Fibroblast of lung (primary cell): Measurements from ENCODE around the gene WIPF2. TPM values are rescaled to one million over a fixed set of nuclear protein-coding genes. Genes with fewer than 3 reads are reported as not detected.
A peak's percentile ranks its signal among the peaks of the same experiment; 100 is the strongest.
"Not testable (repeated sequence)": the region's sequence is repeated elsewhere in the genome, so short reads cannot be mapped to it uniquely, and the experiment has no call there.

Experiments
- DNase-seq, 2 donors: peaks; one replicate each; pipeline versions ENCODE4 v3.0.0 to v3.0.0-alpha.2; 2010; ENCODE audit warnings: low read depth in 2 of 2
- H2AFZ ChIP-seq: 2 replicates; pipeline ENCODE4 v1.5.1; 2012; ENCODE audit warnings: low read length, control low read depth, inconsistent platforms
- H3K27ac ChIP-seq: 2 replicates; pipeline ENCODE4 v1.5.1; 2011; ENCODE audit warnings: low read length, control low read depth; ENCODE audit not compliant: insufficient read depth
- H3K27me3 ChIP-seq: 2 replicates; pipeline ENCODE4 v1.5.1; 2011; ENCODE audit warnings: mild to moderate bottlenecking, low read length; ENCODE audit not compliant: control insufficient read depth, insufficient read depth
- H3K36me3 ChIP-seq: 2 replicates; pipeline ENCODE4 v1.5.1; 2011; ENCODE audit warnings: low read length; ENCODE audit not compliant: control insufficient read depth, insufficient read depth
- H3K4me1 ChIP-seq: 2 replicates; pipeline ENCODE4 v1.5.1; 2011; ENCODE audit warnings: low read length; ENCODE audit not compliant: control insufficient read depth, insufficient read depth; ENCODE audit errors: extremely low read depth
- H3K4me2 ChIP-seq: 2 replicates; pipeline ENCODE4 v1.5.1; 2011; ENCODE audit warnings: low read length, control low read depth; ENCODE audit not compliant: insufficient read depth; ENCODE audit errors: extremely low read depth
- H3K4me3 ChIP-seq, 4 experiments: fragments of 200-600 bp in 1 of 4; sonication (generic) in 1 of 4; replicated peaks in 1 of 4; 2 replicates each; pipeline ENCODE4 v1.5.1; 2011 to 2016; ENCODE audit warnings: low read length in 4 of 4, low read depth in 3 of 4, mild to moderate bottlenecking in 3 of 4, control low read depth in 2 of 4, inconsistent platforms in 1 of 4, mixed read lengths in 1 of 4; ENCODE audit not compliant: insufficient read depth in 1 of 4; ENCODE audit errors: control extremely low read depth in 1 of 4
- H3K79me2 ChIP-seq: 2 replicates; pipeline ENCODE4 v1.5.1; 2012; ENCODE audit warnings: mild to moderate bottlenecking, low read length, inconsistent platforms; ENCODE audit not compliant: control insufficient read depth, insufficient read depth
- H3K9ac ChIP-seq: 2 replicates; pipeline ENCODE4 v1.5.1; 2011; ENCODE audit warnings: mild to moderate bottlenecking, low read length, control low read depth; ENCODE audit not compliant: insufficient read depth
- H3K9me3 ChIP-seq: 2 replicates; pipeline ENCODE4 v1.5.1; 2012; ENCODE audit warnings: low read depth, low read length; ENCODE audit not compliant: control insufficient read depth, insufficient read depth
- H4K20me1 ChIP-seq: 2 replicates; pipeline ENCODE4 v1.5.1; 2011; ENCODE audit warnings: low read length; ENCODE audit not compliant: control insufficient read depth, insufficient read depth; ENCODE audit errors: extremely low read depth
- CTCF ChIP-seq, 2 donors: IDR thresholded peaks in 1 of 2; conservative IDR thresholded peaks in 1 of 2; 1 replicate in 1 of 2; 2 replicates in 1 of 2; pipeline ENCODE4 v1.5.1; 2011 to 2012; ENCODE audit warnings: low read length in 2 of 2, control low read depth in 1 of 2, inconsistent platforms in 1 of 2, low read depth in 1 of 2, mild to moderate bottlenecking in 1 of 2
- EZH2 ChIP-seq: IDR thresholded peaks from 2 replicates; pipeline ENCODE4 v1.5.1; 2012; ENCODE audit warnings: low read length, control low read depth, mild to moderate bottlenecking; ENCODE audit errors: missing control alignments
- polyA plus RNA-seq, 2 donors: library from polyadenylated mRNA; depleted of rRNA in 1 of 2; stranded (reverse) in 1 of 2; unstranded in 1 of 2; fragments of >200 nt; gene quantifications; 2 replicates each; pipeline ENCODE4 v1.2.1, GENCODE V29; 2011 to 2012; ENCODE audit warnings: missing spikeins in 1 of 2
- total RNA-seq: library from RNA; depleted of rRNA; stranded (reverse); fragments of >200 nt; gene quantifications from 2 replicates; pipeline ENCODE4 v1.2.1, GENCODE V29; 2014

WIPF2 gene
- total and polyA plus RNA-seq, 2 donors (not counting 1 experiment from before 2014, with no cell fraction given) = 7.6 to 9.1 TPM

GRCh38 chr17:40218006-40218739 lies 931 bp upstream of the WIPF2 start:
- no peaks in the 10 kb centered on the region for H3K27me3 ChIP-seq
- DNase-seq = no peak
- H3K4me3 ChIP-seq = no peak overlapping the region
- no peak overlapping the region for H3K9ac ChIP-seq
- H3K4me1 ChIP-seq = peaks cover 3% of the 10 kb centered on the region
- no peaks in the 10 kb centered on the region for H3K36me3 ChIP-seq
- H3K79me2 ChIP-seq = peaks cover 22% of the 10 kb centered on the region
- no peaks in the 10 kb centered on the region for H3K9me3 ChIP-seq
- TF ChIP-seq EZH2 (no peak), CTCF (conservative IDR thresholded peaks at IDR 0.05 in 1 of 2, IDR thresholded peaks at IDR 0.05 in 1 of 2; ENCODE audit: low read depth in 1 of 2, low read length in 2 of 2) (no peak)
- H3K4me2 ChIP-seq = peak overlapping the region; percentile 2
- H2AFZ ChIP-seq = peak overlapping the region; percentile 96
- peak overlapping the region; percentile 97 for H3K27ac ChIP-seq
- no peaks in the 10 kb centered on the region for H4K20me1 ChIP-seq

- peak overlapping the region; percentile 97 for H3K27ac ChIP-seq
- H3K36me3 ChIP-seq = no peaks in the 10 kb centered on the region
- peak overlapping the region; percentile 76 for H2AFZ ChIP-seq
- H3K9me3 ChIP-seq = no peaks in the 10 kb centered on the region
- peak overlapping the region; percentile 79 for H3K9ac ChIP-seq
- no peak for TF ChIP-seq CTCF (conservative IDR thresholded peaks at IDR 0.05 in 1 of 2, IDR thresholded peaks at IDR 0.05 in 1 of 2; ENCODE audit: low read depth in 1 of 2, low read length in 2 of 2)
- no peak for TF ChIP-seq EZH2
- no peaks in the 10 kb centered on the region for H3K27me3 ChIP-seq
- peak overlapping the region; percentile 84 to 99 (median 95) for H3K4me3 ChIP-seq
- peaks cover 7% of the 10 kb centered on the region for H3K4me1 ChIP-seq
- H4K20me1 ChIP-seq = no peaks in the 10 kb centered on the region
- DNase-seq = peak; percentile 47 to 65
- peak overlapping the region; percentile 98 for H3K4me2 ChIP-seq
- peaks cover 30% of the 10 kb centered on the region for H3K79me2 ChIP-seq
Measured at GRCh38 chr17:40219594-40220338, 662 bp downstream of the WIPF2 start.

- no peak overlapping the region for H2AFZ ChIP-seq
- H3K4me3 ChIP-seq = no peak overlapping the region
- H3K4me1 ChIP-seq = peaks cover 6% of the 10 kb centered on the region
- H3K36me3 ChIP-seq = no peaks in the 10 kb centered on the region
- H4K20me1 ChIP-seq = no peaks in the 10 kb centered on the region
- H3K9me3 ChIP-seq = no peaks in the 10 kb centered on the region
- H3K27ac ChIP-seq = no peak overlapping the region
- H3K4me2 ChIP-seq = peak overlapping the region; percentile 57
- no peaks in the 10 kb centered on the region for H3K27me3 ChIP-seq
- H3K9ac ChIP-seq = no peak overlapping the region
- peaks cover 48% of the 10 kb centered on the region for H3K79me2 ChIP-seq
- TF ChIP-seq EZH2 = no peak
- peak; percentile 59 to 88 for DNase-seq
Measured at GRCh38 chr17:40224718-40225550, 5.8 kb downstream of the WIPF2 start.

- H3K79me2 ChIP-seq = peaks cover 29% of the 10 kb centered on the region
- H4K20me1 ChIP-seq, DNase-seq, H3K4me3 ChIP-seq, H3K9me3 ChIP-seq, H2AFZ ChIP-seq, H3K36me3 ChIP-seq, H3K27ac ChIP-seq, H3K27me3 ChIP-seq, H3K4me1 ChIP-seq, H3K4me2 ChIP-seq, H3K9ac ChIP-seq: not testable (repeated sequence)
Measured at GRCh38 chr17:40229146-40229545, 10.0 kb downstream of the WIPF2 start.
